Activated T-cell treated with anti-CD3 and anti-CD28 coated beads, Interleukin-2, amount 50 U/mL, for 24 hours (primary cell): ENCODE data around the gene CACNA1C.

Experiments used
- DNase-seq: peaks from one replicate; pipeline ENCODE4 v3.0.0-alpha.2; 2020
- H3K27ac Mint-ChIP-seq: 2 replicates; pipeline ENCODE4 v1.8.0; 2020; ENCODE audit warnings: mild to moderate bottlenecking, mixed read lengths
- H3K27me3 Mint-ChIP-seq: 2 replicates; pipeline ENCODE4 v1.8.0; 2020; ENCODE audit warnings: mixed read lengths
- H3K36me3 Mint-ChIP-seq: 2 replicates; pipeline ENCODE4 v1.8.0; 2020; ENCODE audit warnings: low read depth, mixed read lengths
- H3K4me1 Mint-ChIP-seq: 2 replicates; pipeline ENCODE4 v1.8.0; 2020; ENCODE audit warnings: low read depth, mixed read lengths
- H3K4me3 Mint-ChIP-seq: 2 replicates; pipeline ENCODE4 v1.8.0; 2020; ENCODE audit warnings: mild to moderate bottlenecking, moderate library complexity, mixed read lengths
- H3K9me3 Mint-ChIP-seq: 2 replicates; pipeline ENCODE4 v1.8.0; 2020; ENCODE audit warnings: mixed read lengths

Gene CACNA1C

DNA sequence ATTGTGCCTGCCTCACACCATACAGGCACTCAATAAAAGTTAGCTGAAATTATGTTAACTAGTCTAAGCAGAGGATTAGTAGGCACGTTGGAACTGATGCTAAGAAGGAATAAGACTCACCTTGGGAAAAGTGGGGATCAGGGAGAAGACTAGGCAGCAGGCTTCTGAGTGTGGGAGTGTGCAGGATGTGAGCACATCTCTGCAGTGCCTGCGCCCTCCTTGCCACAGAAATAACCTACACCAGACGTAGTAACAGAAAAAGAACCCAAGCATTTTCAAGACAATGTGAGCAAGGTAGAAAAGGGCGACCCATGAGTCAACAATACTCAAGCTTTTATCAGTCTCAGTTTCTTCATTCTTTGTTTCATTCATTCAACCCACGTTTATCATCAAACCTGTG is 113.9 kb downstream of the CACNA1C start:
- Mint-ChIP-seq H3K4me3 (no peak overlapping the region), H3K9me3 (peaks cover 26% of the 10 kb centered on the region), H3K27ac (no peak overlapping the region), H3K36me3 (no peaks in the 10 kb centered on the region), H3K27me3 (peaks cover 8% of the 10 kb centered on the region), H3K4me1 (no peaks in the 10 kb centered on the region)
- DNase-seq = no peak

DNA sequence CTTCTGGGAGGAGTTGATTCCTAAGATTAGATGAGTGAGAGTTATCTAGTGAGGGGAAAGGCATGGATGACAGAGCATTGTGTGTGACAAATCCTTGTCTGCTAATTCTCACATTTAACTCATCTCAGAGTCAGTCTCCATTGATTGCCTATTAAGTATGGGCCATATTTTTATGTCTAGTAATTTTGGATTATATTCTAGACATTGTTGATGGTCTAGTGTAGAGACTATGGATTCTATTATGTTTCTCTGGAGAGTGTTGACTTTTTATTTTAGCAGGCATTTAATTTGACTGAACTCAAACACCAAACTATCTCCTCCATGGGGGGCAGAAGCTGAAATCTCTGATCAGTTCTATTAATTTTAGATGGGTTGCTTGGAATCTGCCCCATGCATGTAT is 114.4 kb downstream of the CACNA1C start:
- Mint-ChIP-seq H3K27me3 (peaks cover 8% of the 10 kb centered on the region), H3K4me1 (no peaks in the 10 kb centered on the region), H3K9me3 (peaks cover 26% of the 10 kb centered on the region), H3K27ac (no peak overlapping the region), H3K4me3 (no peak overlapping the region), H3K36me3 (no peaks in the 10 kb centered on the region)
- no peak for DNase-seq

- Mint-ChIP-seq H3K27me3 (peaks cover 11% of the 10 kb centered on the region), H3K4me3 (no peak overlapping the region), H3K36me3 (no peaks in the 10 kb centered on the region), H3K9me3 (peaks cover 26% of the 10 kb centered on the region), H3K27ac (no peak overlapping the region), H3K4me1 (no peaks in the 10 kb centered on the region)
- DNase-seq = no peak
Observed at GRCh38 chr12:2168808-2169207, 116.0 kb downstream of the CACNA1C start.

- peaks cover 7% of the 10 kb centered on the region for H3K27me3 Mint-ChIP-seq
Observed at GRCh38 chr12:2169489-2169888, 116.7 kb downstream of the CACNA1C start.

DNA sequence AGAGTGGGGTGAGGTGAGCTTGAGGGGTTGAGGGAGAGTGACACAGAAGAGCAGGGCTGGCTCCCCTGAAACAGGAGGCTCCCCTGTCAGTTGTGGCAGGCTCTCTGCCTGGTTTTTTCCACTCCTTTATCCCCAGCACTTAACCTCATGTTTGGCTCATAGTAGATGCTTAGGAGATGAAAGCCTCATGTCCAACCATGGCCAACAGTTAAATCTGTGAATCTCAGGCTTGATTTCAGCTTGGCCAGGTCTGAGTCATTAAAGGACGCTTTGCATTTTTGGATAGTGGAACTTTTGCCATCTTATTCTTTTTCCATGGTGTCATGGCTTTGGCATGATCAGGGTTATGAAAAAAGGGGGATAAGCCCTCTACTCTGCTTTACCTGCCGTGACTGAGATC is 117.2 kb downstream of the CACNA1C start:
- no peak overlapping the region for H3K27ac Mint-ChIP-seq
- peaks cover 7% of the 10 kb centered on the region for H3K27me3 Mint-ChIP-seq
- DNase-seq = no peak
- H3K4me1 Mint-ChIP-seq = no peaks in the 10 kb centered on the region
- H3K36me3 Mint-ChIP-seq = no peaks in the 10 kb centered on the region
- peaks cover 26% of the 10 kb centered on the region for H3K9me3 Mint-ChIP-seq
- H3K4me3 Mint-ChIP-seq = no peak overlapping the region

More at GRCh38 chr12:2169489-2169888, 116.7 kb downstream of the CACNA1C start:
- Mint-ChIP-seq H3K4me1 (no peaks in the 10 kb centered on the region), H3K36me3 (no peaks in the 10 kb centered on the region), H3K4me3 (no peak overlapping the region), H3K27ac (no peak overlapping the region), H3K9me3 (peaks cover 26% of the 10 kb centered on the region)
- DNase-seq = no peak

DNA sequence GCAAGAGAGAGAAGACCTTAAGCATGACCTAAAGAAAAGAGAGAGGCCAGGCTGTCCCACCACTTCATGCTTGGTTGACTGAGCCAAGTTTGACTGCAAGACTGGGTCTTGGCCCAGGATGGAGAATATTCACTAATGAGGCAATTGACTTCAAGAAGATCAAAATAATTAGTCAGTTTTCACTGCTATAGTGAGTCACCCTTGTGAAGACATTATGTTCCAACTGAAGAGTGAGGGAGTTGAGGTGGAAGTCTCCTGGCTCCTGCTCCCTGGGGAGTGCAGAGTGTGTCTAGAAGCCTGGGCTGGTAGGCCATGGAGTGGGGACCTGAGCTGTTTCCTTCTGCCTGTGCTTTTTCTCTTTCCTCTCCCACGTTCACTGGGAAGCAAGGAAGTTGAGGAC is 117.6 kb downstream of the CACNA1C start:
- no peak for DNase-seq
- Mint-ChIP-seq H3K4me3 (no peak overlapping the region), H3K27me3 (peaks cover 7% of the 10 kb centered on the region), H3K9me3 (peaks cover 26% of the 10 kb centered on the region), H3K36me3 (no peaks in the 10 kb centered on the region), H3K27ac (no peak overlapping the region), H3K4me1 (no peaks in the 10 kb centered on the region)

DNA sequence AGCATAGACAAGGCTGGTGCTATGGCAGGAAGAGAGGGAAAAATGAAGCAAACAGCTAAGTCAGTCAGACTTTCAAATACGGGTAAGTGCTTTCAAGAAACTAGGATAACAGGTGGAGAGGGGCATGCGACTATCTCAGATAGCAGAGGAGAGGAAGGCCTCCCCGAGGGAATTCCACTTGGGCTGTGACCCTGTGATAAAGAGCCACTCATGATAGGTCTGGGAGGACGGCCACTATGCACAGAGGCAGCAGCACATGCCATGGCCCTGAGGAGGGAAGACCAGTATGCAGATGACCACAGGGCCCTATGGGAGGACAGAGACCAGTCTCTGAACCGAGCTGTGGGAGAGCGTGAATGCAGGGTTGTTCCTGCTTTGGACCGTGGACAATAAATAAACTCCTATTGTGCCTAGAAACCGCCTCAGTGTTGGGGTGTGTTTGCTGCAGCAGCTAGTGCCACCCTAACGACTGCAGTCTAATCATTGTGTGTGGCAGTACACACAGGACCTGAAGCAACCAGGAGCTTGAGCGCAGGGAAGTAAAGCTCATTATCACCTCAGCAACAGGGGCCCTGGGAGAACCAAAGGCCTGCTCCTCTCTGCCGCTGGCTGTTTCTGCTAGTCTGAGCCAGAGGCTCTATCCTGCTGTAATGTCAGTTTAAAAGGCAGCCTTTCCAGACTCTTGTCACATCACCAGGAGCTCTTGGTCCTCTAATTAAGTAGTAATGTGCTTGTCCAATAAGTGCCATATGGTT is 119.1 kb downstream of the CACNA1C start:
- Mint-ChIP-seq H3K4me1 (no peaks in the 10 kb centered on the region), H3K4me3 (no peak overlapping the region), H3K27me3 (peaks cover 10% of the 10 kb centered on the region), H3K9me3 (peaks cover 17% of the 10 kb centered on the region), H3K27ac (no peak overlapping the region), H3K36me3 (no peaks in the 10 kb centered on the region)
- no peak for DNase-seq

GRCh38 chr12:2172491-2173214 is 119.9 kb downstream of the CACNA1C start:
- H3K9me3 Mint-ChIP-seq = peaks cover 10% of the 10 kb centered on the region
- H3K27ac Mint-ChIP-seq = no peak overlapping the region
- DNase-seq = no peak
- no peaks in the 10 kb centered on the region for H3K4me1 Mint-ChIP-seq
- no peaks in the 10 kb centered on the region for H3K36me3 Mint-ChIP-seq
- peaks cover 10% of the 10 kb centered on the region for H3K27me3 Mint-ChIP-seq
- no peak overlapping the region for H3K4me3 Mint-ChIP-seq

GRCh38 chr12:2173971-2174370 is 121.2 kb downstream of the CACNA1C start:
- Mint-ChIP-seq H3K4me1 (no peaks in the 10 kb centered on the region), H3K36me3 (no peaks in the 10 kb centered on the region), H3K4me3 (no peak overlapping the region), H3K27ac (no peak overlapping the region), H3K9me3 (peaks cover 2% of the 10 kb centered on the region), H3K27me3 (peaks cover 15% of the 10 kb centered on the region)
- no peak for DNase-seq

DNA sequence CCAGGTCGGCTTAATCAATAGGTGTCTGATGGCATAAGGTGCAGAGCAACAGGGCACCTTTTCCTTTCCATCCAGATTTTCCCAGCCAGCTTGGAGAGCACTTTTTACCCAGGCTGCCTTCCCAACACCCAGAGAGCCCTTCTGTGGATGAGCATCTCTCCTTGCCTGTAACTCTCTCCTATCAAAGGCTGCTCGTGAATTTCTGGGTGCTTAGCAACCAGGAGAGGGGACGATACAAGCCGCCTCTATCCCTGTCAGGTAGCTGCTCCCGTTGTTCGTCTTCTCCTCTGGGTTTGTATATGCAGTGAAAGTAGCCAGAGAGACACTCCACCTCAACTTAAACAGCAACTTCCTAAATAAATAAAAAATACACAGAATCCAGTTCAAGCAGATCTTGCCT is 124.2 kb downstream of the CACNA1C start:
- no peak for DNase-seq
- Mint-ChIP-seq H3K4me1 (no peaks in the 10 kb centered on the region), H3K9me3 (no peaks in the 10 kb centered on the region), H3K4me3 (no peak overlapping the region), H3K27me3 (peaks cover 24% of the 10 kb centered on the region), H3K27ac (no peak overlapping the region), H3K36me3 (no peaks in the 10 kb centered on the region)

DNA sequence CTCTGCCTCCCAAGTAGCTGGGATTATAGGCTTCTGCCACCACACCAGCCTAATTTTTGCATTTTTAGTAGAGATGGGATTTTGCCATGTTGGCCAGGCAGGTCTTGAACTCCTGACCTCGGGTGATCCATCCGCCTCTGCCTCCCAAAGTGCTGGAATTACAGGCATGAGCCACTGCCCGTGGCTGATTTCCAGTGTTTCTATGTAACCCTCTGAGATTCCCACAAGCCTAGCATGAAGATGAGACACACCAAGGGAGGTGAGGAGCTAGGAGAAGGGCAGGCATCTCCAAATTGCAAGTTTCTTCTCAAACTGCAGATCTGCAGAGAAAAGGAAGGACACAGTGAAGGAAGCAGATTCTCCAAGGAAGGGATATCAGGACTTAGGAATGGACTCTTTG is 125.0 kb downstream of the CACNA1C start:
- Mint-ChIP-seq H3K27ac (no peak overlapping the region), H3K27me3 (peaks cover 23% of the 10 kb centered on the region), H3K36me3 (no peaks in the 10 kb centered on the region), H3K9me3 (no peaks in the 10 kb centered on the region), H3K4me3 (no peak overlapping the region), H3K4me1 (no peaks in the 10 kb centered on the region)
- no peak for DNase-seq

- H3K9me3 Mint-ChIP-seq = no peaks in the 10 kb centered on the region
- no peak for DNase-seq
- peaks cover 27% of the 10 kb centered on the region for H3K27me3 Mint-ChIP-seq
- no peaks in the 10 kb centered on the region for H3K36me3 Mint-ChIP-seq
- H3K27ac Mint-ChIP-seq = no peak overlapping the region
- H3K4me1 Mint-ChIP-seq = no peaks in the 10 kb centered on the region
- no peak overlapping the region for H3K4me3 Mint-ChIP-seq
Observed at GRCh38 chr12:2179058-2179457, 126.3 kb downstream of the CACNA1C start.

GRCh38 chr12:2179953-2180736 is 127.4 kb downstream of the CACNA1C start:
- no peak overlapping the region for H3K4me3 Mint-ChIP-seq

GRCh38 chr12:2180737-2181082 is 127.9 kb downstream of the CACNA1C start:
- Mint-ChIP-seq H3K27ac (no peak overlapping the region), H3K27me3 (peaks cover 36% of the 10 kb centered on the region), H3K9me3 (no peaks in the 10 kb centered on the region), H3K36me3 (no peaks in the 10 kb centered on the region), H3K4me3 (no peak overlapping the region), H3K4me1 (peaks cover 4% of the 10 kb centered on the region)
- no peak for DNase-seq

More at GRCh38 chr12:2179953-2180736, 127.4 kb downstream of the CACNA1C start:
- H3K4me1 Mint-ChIP-seq = peaks cover 4% of the 10 kb centered on the region
- peaks cover 33% of the 10 kb centered on the region for H3K27me3 Mint-ChIP-seq
- no peaks in the 10 kb centered on the region for H3K9me3 Mint-ChIP-seq
- no peak overlapping the region for H3K27ac Mint-ChIP-seq
- H3K36me3 Mint-ChIP-seq = no peaks in the 10 kb centered on the region
- DNase-seq = no peak
